ENCODE results near the gene APOA1.
"Not testable (repeated sequence)": the region's sequence is repeated elsewhere in the genome, so short reads cannot be mapped to it uniquely, and the experiment has no call there.

The APOA1 gene

GRCh38 chr11:116857936-116858335 lies 20.5 kb upstream of the APOA1 start:
- no peak for DNase-seq

GRCh38 chr11:116857316-116857715 lies 19.9 kb upstream of the APOA1 start:
- no peak for DNase-seq

- DNase-seq, result no peak
Observed at GRCh38 chr11:116856423-116856822, 19.0 kb upstream of the APOA1 start.

- DNase-seq, result no peak
Observed at GRCh38 chr11:116855413-116855812, 18.0 kb upstream of the APOA1 start.

GRCh38 chr11:116853461-116854073 lies 16.1 kb upstream of the APOA1 start:
- peak; percentile 88 for DNase-seq

- peak; percentile 61 for DNase-seq
Observed at GRCh38 chr11:116852261-116853031, 15.0 kb upstream of the APOA1 start.

- no peak for DNase-seq
Observed at GRCh38 chr11:116851626-116852025, 14.2 kb upstream of the APOA1 start.

GRCh38 chr11:116849486-116849885 lies 12.1 kb upstream of the APOA1 start:
- no peak for DNase-seq

GRCh38 chr11:116849060-116849459 lies 11.6 kb upstream of the APOA1 start:
- DNase-seq, result no peak

GRCh38 chr11:116847612-116848011 lies 10.2 kb upstream of the APOA1 start:
- DNase-seq, result no peak

- no peak for DNase-seq
Observed at GRCh38 chr11:116844722-116845121, 7.3 kb upstream of the APOA1 start.

GRCh38 chr11:116843661-116844060 lies 6.2 kb upstream of the APOA1 start:
- DNase-seq, result no peak

GRCh38 chr11:116842909-116843308 lies 5.5 kb upstream of the APOA1 start:
- DNase-seq, result no peak

GRCh38 chr11:116842117-116842516 lies 4.7 kb upstream of the APOA1 start:
- DNase-seq, result no peak

GRCh38 chr11:116840746-116841296 lies 3.4 kb upstream of the APOA1 start:
- DNase-seq, result no peak

- DNase-seq, result no peak
Observed at GRCh38 chr11:116840224-116840745, 2.9 kb upstream of the APOA1 start.

GRCh38 chr11:116838321-116839084 lies 1.1 kb upstream of the APOA1 start:
- no peak for DNase-seq

GRCh38 chr11:116836632-116836991 lies 810 bp downstream of the APOA1 start:
- no peak for DNase-seq

- DNase-seq, result peak; percentile 94
Observed at GRCh38 chr11:116835791-116836631, 1.4 kb downstream of the APOA1 start.

- no peak for DNase-seq
Observed at GRCh38 chr11:116835042-116835772, 2.2 kb downstream of the APOA1 start.

- DNase-seq, result not testable (repeated sequence)
Observed at GRCh38 chr11:116834535-116835041, 2.8 kb downstream of the APOA1 start.

Measured in fibroblast of skin of abdomen (primary cell).